SK-N-DZ (cell line): ENCODE measurements around the gene EPHA8.
A peak's percentile ranks its signal among the peaks of the same experiment; 100 is the strongest.

Experiments used
- DNase-seq: peaks from one replicate; pipeline ENCODE4 v3.0.0-alpha.2; 2015; ENCODE audit warnings: low spot score

Gene EPHA8

GRCh38 chr1:22616571-22616970 lies 53.3 kb downstream of the EPHA8 start:
- DNase-seq, result no peak

- no peak for DNase-seq
These were observed 54.8 kb downstream of the EPHA8 start for GRCh38 chr1:22618056-22618455.

- DNase-seq, result no peak
These were observed 56.0 kb downstream of the EPHA8 start for GRCh38 chr1:22619252-22619651.

- DNase-seq, result no peak
These were observed 56.5 kb downstream of the EPHA8 start for GRCh38 chr1:22619798-22620197.

GRCh38 chr1:22621761-22622160 lies 58.5 kb downstream of the EPHA8 start:
- DNase-seq, result no peak

- DNase-seq, result no peak
These were observed 62.1 kb downstream of the EPHA8 start for GRCh38 chr1:22625262-22625925.

- no peak for DNase-seq
These were observed 63.2 kb downstream of the EPHA8 start for GRCh38 chr1:22626237-22627157.

- no peak for DNase-seq
These were observed 64.0 kb downstream of the EPHA8 start for GRCh38 chr1:22627331-22627730.

GRCh38 chr1:22628698-22629444 lies 65.6 kb downstream of the EPHA8 start:
- no peak for DNase-seq

GRCh38 chr1:22629886-22630285 lies 66.6 kb downstream of the EPHA8 start:
- DNase-seq, result no peak

GRCh38 chr1:22633697-22634463 lies 70.6 kb downstream of the EPHA8 start:
- DNase-seq, result no peak

- no peak for DNase-seq
These were observed 72.1 kb downstream of the EPHA8 start for GRCh38 chr1:22635436-22635835.

- DNase-seq, result no peak
These were observed 73.1 kb downstream of the EPHA8 start, which contains the start of gene C1QA for GRCh38 chr1:22636353-22636752. Gene C1QA, plus strand, starts transcription at chr1:22636628. Its CDS starts 989 bp downstream, at chr1:22637617.

GRCh38 chr1:22636927-22637326 lies 73.6 kb downstream of the EPHA8 start:
- DNase-seq, result no peak

- no peak for DNase-seq
These were observed 74.7 kb downstream of the EPHA8 start for GRCh38 chr1:22637907-22638445.

- no peak for DNase-seq
These were observed 75.4 kb downstream of the EPHA8 start for GRCh38 chr1:22638476-22639234.

GRCh38 chr1:22639286-22639685 lies 76.0 kb downstream of the EPHA8 start:
- no peak for DNase-seq

GRCh38 chr1:22641247-22641646 lies 78.0 kb downstream of the EPHA8 start:
- DNase-seq, result no peak

- DNase-seq, result peak; percentile 50
These were observed 78.8 kb downstream of the EPHA8 start for GRCh38 chr1:22641906-22642636.

- no peak for DNase-seq
These were observed 80.1 kb downstream of the EPHA8 start, which contains the start of gene C1QC for GRCh38 chr1:22643381-22643780. Gene C1QC, plus strand, starts transcription at chr1:22643633. Its CDS starts 391 bp downstream, at chr1:22644024.
